Large intestine (tissue), 3 donors: ENCODE data around the gene TMEM151B. TPM values are rescaled to one million over a fixed set of nuclear protein-coding genes. Genes with fewer than 3 reads are reported as not detected.
"Not testable (repeated sequence)": the region's sequence is repeated elsewhere in the genome, so short reads cannot be mapped to it uniquely, and the experiment has no call there.

Experiments
- DNase-seq, 2 donors: peaks; one replicate each; pipeline versions ENCODE4 v3.0.0 to v3.0.0-alpha.2; 2013
- H3K27ac ChIP-seq: one replicate; pipeline ENCODE4 v1.5.1; 2013; ENCODE audit warnings: low read length
- H3K27me3 ChIP-seq: 2 replicates; pipeline ENCODE4 v1.6.1; 2013; ENCODE audit warnings: low read length; ENCODE audit not compliant: control insufficient read depth, insufficient read depth
- H3K36me3 ChIP-seq: 2 replicates; pipeline ENCODE4 v1.6.1; 2013; ENCODE audit warnings: low read length; ENCODE audit not compliant: control insufficient read depth, insufficient read depth
- H3K4me1 ChIP-seq: one replicate; pipeline ENCODE4 v1.6.1; 2013; ENCODE audit warnings: low read length; ENCODE audit not compliant: control insufficient read depth, insufficient read depth
- H3K4me3 ChIP-seq: one replicate; pipeline ENCODE4 v1.5.1; 2013; ENCODE audit warnings: low read length
- H3K9me3 ChIP-seq: one replicate; pipeline ENCODE4 v1.6.1; 2013; ENCODE audit warnings: mild to moderate bottlenecking, low read depth, low read length, moderate library complexity; ENCODE audit not compliant: control insufficient read depth
- WGBS: methylation state at CpG from one replicate; pipeline ENCODE4 v1.1.5; 2013; ENCODE audit warnings: low lambda C conversion rate; ENCODE audit not compliant: insufficient coverage; 5-methylcytosine and 5-hydroxymethylcytosine counted together
- polyA plus RNA-seq: library from polyadenylated mRNA; unstranded; fragments of 120-200 nt; gene quantifications from one replicate; pipeline ENCODE4 v1.2.1, GENCODE V29; 2013

The TMEM151B gene
- polyA plus RNA-seq, 1 donor = 3.2 TPM

- Histone ChIP-seq H3K27ac (peak overlapping the region; percentile 6), H3K27me3 (peaks cover 2% of the 10 kb centered on the region), H3K9me3 (no peaks in the 10 kb centered on the region), H3K4me3 (no peak overlapping the region), H3K36me3 (peaks cover 16% of the 10 kb centered on the region), H3K4me1 (peaks cover 66% of the 10 kb centered on the region)
- WGBS = no CpG with 5 or more reads among the region's 8 CpGs
- DNase-seq = peak in 1 of 2 donors; percentile 71
These were observed 44.5 kb upstream of the TMEM151B start for GRCh38 chr6:44225579-44226325.

- Histone ChIP-seq H3K36me3 (peaks cover 19% of the 10 kb centered on the region), H3K27ac (peak overlapping the region; percentile 6)
- WGBS = 38% methylated on average over 3 of the region's 15 CpGs
These were observed 43.7 kb upstream of the TMEM151B start for GRCh38 chr6:44226368-44227147.

GRCh38 chr6:44227148-44227793 lies 43.0 kb upstream of the TMEM151B start:
- Histone ChIP-seq H3K4me1 (peaks cover 54% of the 10 kb centered on the region), H3K27ac (no peak overlapping the region), H3K36me3 (peaks cover 24% of the 10 kb centered on the region), H3K4me3 (no peak overlapping the region), H3K27me3 (peaks cover 2% of the 10 kb centered on the region), H3K9me3 (no peaks in the 10 kb centered on the region)
- peak in 1 of 2 donors; percentile 55 for DNase-seq
- no CpG with 5 or more reads among the region's 7 CpGs for WGBS

More at GRCh38 chr6:44226368-44227147, 43.7 kb upstream of the TMEM151B start:
- Histone ChIP-seq H3K27me3 (peaks cover 2% of the 10 kb centered on the region), H3K4me3 (no peak overlapping the region), H3K9me3 (no peaks in the 10 kb centered on the region), H3K4me1 (peaks cover 59% of the 10 kb centered on the region)
- DNase-seq = peak in 1 of 2 donors; percentile 24

GRCh38 chr6:44228031-44228430 lies 42.2 kb upstream of the TMEM151B start:
- Histone ChIP-seq H3K27ac (no peak overlapping the region), H3K9me3 (no peaks in the 10 kb centered on the region), H3K27me3 (peaks cover under 1% of the 10 kb centered on the region), H3K36me3 (peaks cover 24% of the 10 kb centered on the region), H3K4me1 (peaks cover 49% of the 10 kb centered on the region), H3K4me3 (no peak overlapping the region)
- no CpG with 5 or more reads among the region's 6 CpGs for WGBS
- DNase-seq = no peak

GRCh38 chr6:44228433-44228832 lies 41.8 kb upstream of the TMEM151B start:
- Histone ChIP-seq H3K4me3 (no peak overlapping the region), H3K27ac (no peak overlapping the region), H3K27me3 (no peaks in the 10 kb centered on the region), H3K9me3 (no peaks in the 10 kb centered on the region), H3K36me3 (peaks cover 28% of the 10 kb centered on the region), H3K4me1 (peaks cover 48% of the 10 kb centered on the region)
- no CpG with 5 or more reads among the region's 7 CpGs for WGBS
- DNase-seq = no peak

GRCh38 chr6:44228836-44229235 lies 41.4 kb upstream of the TMEM151B start:
- Histone ChIP-seq H3K27ac (no peak overlapping the region), H3K27me3 (no peaks in the 10 kb centered on the region), H3K9me3 (no peaks in the 10 kb centered on the region), H3K36me3 (peaks cover 28% of the 10 kb centered on the region), H3K4me1 (peaks cover 46% of the 10 kb centered on the region), H3K4me3 (no peak overlapping the region)
- no peak for DNase-seq
- WGBS = no CpG with 5 or more reads among the region's 5 CpGs

- Histone ChIP-seq H3K9me3 (no peaks in the 10 kb centered on the region), H3K27me3 (no peaks in the 10 kb centered on the region), H3K4me3 (no peak overlapping the region), H3K4me1 (peaks cover 46% of the 10 kb centered on the region), H3K36me3 (peaks cover 28% of the 10 kb centered on the region), H3K27ac (no peak overlapping the region)
- DNase-seq = no peak
- whole genome bisulfite sequencing = no CpG with 5 or more reads among the region's 11 CpGs
These were observed 40.7 kb upstream of the TMEM151B start for GRCh38 chr6:44229376-44230033.

- Histone ChIP-seq H3K36me3 (peaks cover 28% of the 10 kb centered on the region), H3K4me3 (no peak overlapping the region), H3K27ac (no peak overlapping the region), H3K27me3 (no peaks in the 10 kb centered on the region), H3K4me1 (peaks cover 48% of the 10 kb centered on the region), H3K9me3 (no peaks in the 10 kb centered on the region)
- no CpG with 5 or more reads among the region's 10 CpGs for WGBS
- DNase-seq = no peak
These were observed 40.1 kb upstream of the TMEM151B start for GRCh38 chr6:44230034-44230675.

- DNase-seq, H3K4me3 ChIP-seq, H3K27ac ChIP-seq, H3K9me3 ChIP-seq, H3K27me3 ChIP-seq: not testable (repeated sequence)
- no CpG with 5 or more reads among the region's 9 CpGs for WGBS
- Histone ChIP-seq H3K4me1 (peaks cover 38% of the 10 kb centered on the region), H3K36me3 (peaks cover 28% of the 10 kb centered on the region)
These were observed 38.8 kb upstream of the TMEM151B start for GRCh38 chr6:44231426-44231825.
